ENCODE data around the gene RLF. TPM values are rescaled to one million over a fixed set of nuclear protein-coding genes. Genes with fewer than 3 reads are reported as not detected.
A peak's percentile ranks its signal among the peaks of the same experiment; 100 is the strongest.

The RLF gene
- 10 to 100 TPM in 2 of 3 donors, 1 to 10 TPM in 1; 9.0 to 12.3 (median 11.0) TPM for total RNA-seq

DNA sequence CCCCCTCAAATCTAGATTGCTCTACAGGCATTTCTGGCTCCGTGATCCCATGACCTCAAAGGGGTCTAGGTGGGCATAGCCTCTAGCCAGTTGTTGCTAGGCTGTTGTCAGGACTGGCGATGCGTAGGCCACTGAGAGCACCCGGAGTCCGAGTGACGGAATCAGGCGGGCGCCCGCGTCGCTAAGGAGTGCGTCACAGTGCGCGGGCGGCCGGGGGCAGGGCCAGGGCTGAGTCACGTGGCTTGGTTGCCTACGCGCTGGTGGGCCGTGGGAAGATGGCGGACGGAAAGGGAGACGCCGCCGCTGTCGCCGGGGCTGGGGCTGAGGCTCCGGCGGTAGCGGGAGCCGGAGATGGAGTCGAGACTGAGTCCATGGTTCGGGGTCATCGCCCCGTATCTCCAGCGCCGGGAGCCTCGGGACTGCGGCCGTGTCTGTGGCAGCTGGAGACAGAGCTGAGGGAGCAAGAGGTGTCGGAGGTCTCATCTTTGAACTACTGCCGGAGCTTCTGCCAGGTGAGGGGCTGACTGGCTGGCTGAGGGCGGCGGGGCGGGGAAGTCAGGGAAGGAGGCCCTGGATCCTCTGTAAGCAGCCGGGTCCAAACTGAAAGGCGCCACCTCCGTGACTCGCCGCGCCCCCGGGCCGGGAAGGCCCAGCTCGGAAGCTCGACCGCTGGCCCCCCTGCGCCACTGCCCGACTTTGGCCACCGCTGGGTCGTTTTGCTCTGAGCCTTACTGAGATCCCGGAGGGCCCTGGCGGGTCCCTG lies at the start of gene RLF:
Gene RLF, plus strand, starts transcription at position 263 of the 763 bp plus-strand sequence. Its CDS starts 13 bp downstream, at position 276.
- Mint-ChIP-seq H3K4me3 (no peak within 1 kb of the TSS), H3K4me1 (ENCODE audit: low read depth) (peaks cover 6% of the 10 kb centered on the region), H3K27me3 (ENCODE audit: low read depth) (no peaks in the 10 kb centered on the region), H3K9me3 (no peaks in the 10 kb centered on the region), H3K36me3 (ENCODE audit: insufficient read depth) (no peaks in the 10 kb centered on the region)
- ATAC-seq (peak; percentile 88 to 90), DNase-seq (peak; percentile 96)

DNA sequence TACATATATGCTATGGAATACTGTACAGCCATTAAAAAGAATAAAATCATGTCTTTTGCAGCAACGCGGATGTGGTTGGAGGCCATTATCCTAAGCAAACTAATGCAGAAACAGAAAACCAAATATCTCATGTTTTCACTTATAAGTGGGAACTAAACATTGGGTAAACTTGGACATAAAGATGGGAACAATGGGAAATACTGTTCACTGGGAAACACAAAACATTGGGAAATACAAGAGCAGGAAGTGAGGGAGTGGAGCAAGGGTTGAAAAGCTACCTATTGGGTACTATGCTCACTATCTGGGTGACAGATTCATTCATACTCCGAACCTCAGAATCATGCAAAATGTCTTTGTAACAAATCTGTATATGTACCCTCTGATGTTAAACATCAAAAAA lies 46.8 kb upstream of the RLF start:
- peaks cover 4% of the 10 kb centered on the region for H3K36me3 Mint-ChIP-seq (ENCODE audit: insufficient read depth)
- no peaks in the 10 kb centered on the region for H3K4me1 Mint-ChIP-seq (ENCODE audit: low read depth)
- H3K9me3 Mint-ChIP-seq: peaks cover 11% of the 10 kb centered on the region
- no peak for DNase-seq
- no peak for ATAC-seq
- H3K4me3 Mint-ChIP-seq: no peak overlapping the region
- peaks cover 18% of the 10 kb centered on the region for H3K27me3 Mint-ChIP-seq (ENCODE audit: low read depth)

DNA sequence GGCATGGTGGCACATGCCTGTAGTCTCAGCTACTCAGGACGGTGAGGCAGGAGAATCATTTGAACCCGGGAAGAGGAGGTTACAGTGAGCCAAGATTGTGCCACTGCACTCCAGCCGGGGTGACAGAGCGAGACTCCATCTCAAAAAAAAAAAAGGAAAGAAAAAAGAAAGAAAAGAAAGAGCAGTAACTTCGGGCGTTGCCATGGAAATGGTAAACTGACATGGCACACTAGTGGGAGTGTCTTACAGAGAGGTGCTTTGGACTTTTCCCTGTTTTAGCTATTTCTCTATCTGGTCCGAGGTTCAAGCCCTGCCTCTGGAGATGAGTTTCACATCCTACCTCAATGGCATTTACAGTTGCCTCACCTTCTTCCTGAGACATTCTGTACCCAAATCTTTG lies 41.1 kb upstream of the RLF start:
- no peaks in the 10 kb centered on the region for H3K9me3 Mint-ChIP-seq
- no peaks in the 10 kb centered on the region for H3K36me3 Mint-ChIP-seq (ENCODE audit: insufficient read depth)
- peaks cover 6% of the 10 kb centered on the region for H3K27me3 Mint-ChIP-seq (ENCODE audit: low read depth)
- H3K4me1 Mint-ChIP-seq (ENCODE audit: low read depth): no peaks in the 10 kb centered on the region
- ATAC-seq: no peak
- DNase-seq: no peak
- H3K4me3 Mint-ChIP-seq: no peak overlapping the region

GRCh38 chr1:40122855-40123254 lies 38.3 kb upstream of the RLF start:
- Mint-ChIP-seq H3K27me3 (ENCODE audit: low read depth) (peaks cover 3% of the 10 kb centered on the region), H3K4me1 (ENCODE audit: low read depth) (no peaks in the 10 kb centered on the region), H3K9me3 (no peaks in the 10 kb centered on the region), H3K4me3 (no peak overlapping the region), H3K36me3 (ENCODE audit: insufficient read depth) (no peaks in the 10 kb centered on the region)
- DNase-seq (no peak), ATAC-seq (no peak)

DNA sequence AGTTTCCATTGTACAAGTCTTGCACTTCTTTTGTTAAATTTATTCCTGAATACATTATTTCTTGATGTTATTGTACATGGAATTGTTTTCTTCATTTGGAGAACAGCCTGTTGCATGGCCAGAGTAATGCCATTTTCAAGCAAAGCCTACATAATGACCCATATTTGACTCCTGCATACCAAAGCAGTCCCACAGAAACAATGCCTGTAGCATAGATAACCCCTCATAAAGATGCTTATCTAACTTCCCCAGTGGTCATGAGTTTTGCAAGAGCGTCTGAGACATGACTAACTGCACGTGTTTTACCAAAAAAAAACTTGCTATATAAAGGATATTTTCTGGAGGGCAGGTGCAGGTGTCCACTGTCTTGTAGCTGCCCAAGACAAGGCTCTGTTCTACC lies 30.3 kb upstream of the RLF start:
- ATAC-seq (no peak), DNase-seq (no peak)
- Mint-ChIP-seq H3K36me3 (ENCODE audit: insufficient read depth) (no peaks in the 10 kb centered on the region), H3K9me3 (no peaks in the 10 kb centered on the region), H3K4me3 (no peak overlapping the region), H3K27me3 (ENCODE audit: low read depth) (peaks cover 8% of the 10 kb centered on the region), H3K4me1 (ENCODE audit: low read depth) (no peaks in the 10 kb centered on the region)

DNA sequence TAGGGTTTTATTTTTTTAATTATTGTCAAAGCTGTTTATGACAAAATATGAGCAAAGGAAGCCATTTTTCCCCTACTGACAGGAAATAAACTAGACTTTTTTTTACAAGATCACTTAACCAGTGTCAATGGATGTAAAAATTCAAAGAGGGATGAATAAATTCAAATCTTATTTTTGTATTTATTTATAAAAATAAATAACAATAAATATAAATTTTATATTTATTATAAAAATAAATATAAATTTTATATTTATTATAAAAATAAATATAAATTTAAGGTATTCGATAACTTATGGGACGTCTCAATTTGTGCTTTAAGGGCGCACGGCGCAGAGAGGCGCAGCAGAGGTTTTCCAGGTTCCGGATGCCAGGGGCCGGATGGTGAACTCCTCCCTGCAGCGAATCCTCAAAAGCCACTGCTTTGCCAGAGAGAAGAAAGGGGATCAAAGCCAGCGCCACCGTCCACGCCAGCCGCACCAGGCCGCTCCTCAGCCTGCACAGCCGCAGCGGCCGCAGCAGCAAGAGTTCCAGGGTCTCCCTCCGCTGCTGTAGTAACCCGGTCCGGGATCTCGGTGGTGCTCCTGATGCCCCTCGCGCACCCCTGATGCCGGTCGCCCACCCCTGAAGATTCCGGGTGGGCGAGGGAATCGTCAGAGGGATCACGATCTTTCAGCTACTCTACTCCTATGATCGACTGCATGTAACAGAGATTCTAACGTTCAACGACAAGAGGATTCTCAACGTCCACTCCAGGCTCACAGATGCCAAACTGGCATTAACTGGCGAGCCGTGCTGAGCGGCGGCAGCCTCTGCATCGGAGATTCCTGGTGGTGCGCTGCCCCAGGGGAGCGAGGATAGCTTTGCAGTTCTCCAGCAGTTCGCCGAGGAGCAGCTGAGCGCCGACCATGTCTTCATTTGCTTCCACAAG lies 28.5 kb upstream of the RLF start:
- no peak for ATAC-seq
- Mint-ChIP-seq H3K27me3 (ENCODE audit: low read depth) (peaks cover 8% of the 10 kb centered on the region), H3K4me3 (no peak overlapping the region), H3K4me1 (ENCODE audit: low read depth) (no peaks in the 10 kb centered on the region), H3K9me3 (no peaks in the 10 kb centered on the region), H3K36me3 (ENCODE audit: insufficient read depth) (no peaks in the 10 kb centered on the region)
- DNase-seq: no peak

GRCh38 chr1:40133312-40133665 lies 27.9 kb upstream of the RLF start:
- DNase-seq (no peak), ATAC-seq (no peak)
- Mint-ChIP-seq H3K9me3 (no peaks in the 10 kb centered on the region), H3K4me1 (ENCODE audit: low read depth) (no peaks in the 10 kb centered on the region), H3K27me3 (ENCODE audit: low read depth) (peaks cover 8% of the 10 kb centered on the region), H3K36me3 (ENCODE audit: insufficient read depth) (no peaks in the 10 kb centered on the region), H3K4me3 (no peak overlapping the region)

GRCh38 chr1:40133839-40134238 lies 27.3 kb upstream of the RLF start:
- peaks cover 7% of the 10 kb centered on the region for H3K27me3 Mint-ChIP-seq (ENCODE audit: low read depth)
- no peaks in the 10 kb centered on the region for H3K9me3 Mint-ChIP-seq
- no peak for DNase-seq
- H3K36me3 Mint-ChIP-seq (ENCODE audit: insufficient read depth): no peaks in the 10 kb centered on the region
- no peak overlapping the region for H3K4me3 Mint-ChIP-seq
- H3K4me1 Mint-ChIP-seq (ENCODE audit: low read depth): no peaks in the 10 kb centered on the region
- no peak for ATAC-seq

GRCh38 chr1:40140211-40140973 lies 20.8 kb upstream of the RLF start:
- no peak for DNase-seq
- H3K4me1 Mint-ChIP-seq (ENCODE audit: low read depth): peaks cover 6% of the 10 kb centered on the region
- H3K4me3 Mint-ChIP-seq: no peak overlapping the region
- H3K27me3 Mint-ChIP-seq (ENCODE audit: low read depth): peaks cover 10% of the 10 kb centered on the region
- no peaks in the 10 kb centered on the region for H3K36me3 Mint-ChIP-seq (ENCODE audit: insufficient read depth)
- H3K9me3 Mint-ChIP-seq: no peaks in the 10 kb centered on the region
- no peak for ATAC-seq

DNA sequence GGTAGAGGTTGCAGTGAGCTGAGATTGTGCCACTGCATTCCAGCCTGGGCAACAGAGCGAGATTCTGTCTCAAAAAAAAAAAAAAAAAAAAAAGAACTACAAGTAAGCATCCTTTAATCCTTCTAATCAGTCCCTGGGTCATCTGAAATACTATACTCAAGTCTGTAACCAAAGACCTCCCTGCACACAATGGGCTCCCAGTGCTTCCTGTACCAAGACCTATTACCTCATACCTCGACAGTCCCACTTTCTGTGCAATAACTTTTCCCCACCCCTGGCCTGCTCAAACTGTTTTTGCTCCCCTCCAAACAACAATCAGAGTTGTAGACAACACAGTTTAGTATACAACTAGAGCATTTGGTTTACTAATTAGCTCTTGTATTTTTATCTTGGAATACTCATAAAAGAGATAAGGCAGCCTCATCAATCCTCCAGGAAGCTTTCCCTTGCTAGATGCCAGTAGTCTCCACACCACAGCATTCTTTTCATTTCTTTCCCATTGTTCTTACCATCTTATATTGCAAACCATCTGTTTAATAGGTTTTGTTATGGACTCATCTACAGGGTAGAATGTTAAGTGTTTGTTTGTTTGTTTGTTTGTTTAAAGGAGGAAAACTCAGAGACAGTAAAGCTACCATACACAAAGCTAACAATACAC lies 19.2 kb upstream of the RLF start:
- H3K9me3 Mint-ChIP-seq: no peaks in the 10 kb centered on the region
- no peak overlapping the region for H3K4me3 Mint-ChIP-seq
- H3K36me3 Mint-ChIP-seq (ENCODE audit: insufficient read depth): no peaks in the 10 kb centered on the region
- peaks cover 6% of the 10 kb centered on the region for H3K4me1 Mint-ChIP-seq (ENCODE audit: low read depth)
- DNase-seq: no peak
- ATAC-seq: no peak
- H3K27me3 Mint-ChIP-seq (ENCODE audit: low read depth): peaks cover 15% of the 10 kb centered on the region

- no peak overlapping the region for H3K4me3 Mint-ChIP-seq
Measured at GRCh38 chr1:40143891-40144575, 17.2 kb upstream of the RLF start.

DNA sequence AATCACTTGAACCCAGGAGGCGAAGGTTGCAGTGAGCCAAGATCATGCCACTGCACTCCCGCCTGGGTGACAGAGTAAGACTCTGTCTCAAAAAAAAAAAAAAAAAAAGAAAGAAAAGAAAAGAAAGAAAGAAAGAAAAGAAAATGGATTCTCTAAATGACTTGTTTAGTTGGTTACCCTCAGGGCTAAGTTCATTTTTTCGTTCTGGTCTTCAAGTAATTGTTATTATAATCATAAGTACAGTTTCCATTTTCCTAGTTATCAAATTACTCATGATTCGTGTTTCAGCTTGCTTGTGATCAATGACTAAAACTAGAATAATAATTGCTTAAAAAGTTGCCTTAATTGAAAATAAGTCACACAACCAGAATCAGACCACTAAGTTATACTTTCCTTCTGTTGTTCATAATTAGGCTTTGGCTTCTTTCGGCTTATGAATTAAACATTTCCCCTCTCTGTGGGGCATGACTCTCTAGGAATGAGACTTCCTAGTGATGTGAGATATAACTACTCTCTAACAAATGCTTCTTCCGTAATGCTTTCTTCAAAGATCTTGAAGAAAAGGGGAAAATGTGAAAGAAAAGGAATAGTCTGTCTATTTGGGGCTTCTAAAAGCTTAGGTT lies 9.6 kb upstream of the RLF start:
- H3K4me1 Mint-ChIP-seq (ENCODE audit: low read depth): peaks cover 11% of the 10 kb centered on the region
- ATAC-seq (peak in 1 of 2 donors; percentile 37), DNase-seq (no peak)
- H3K4me3 Mint-ChIP-seq: no peak overlapping the region
- no peaks in the 10 kb centered on the region for H3K36me3 Mint-ChIP-seq (ENCODE audit: insufficient read depth)
- H3K27me3 Mint-ChIP-seq (ENCODE audit: low read depth): peaks cover 9% of the 10 kb centered on the region
- H3K9me3 Mint-ChIP-seq: no peaks in the 10 kb centered on the region

More at GRCh38 chr1:40143891-40144575, 17.2 kb upstream of the RLF start:
- DNase-seq (peak; percentile 39), ATAC-seq (peak; percentile 84 to 87)
- Mint-ChIP-seq H3K27me3 (ENCODE audit: low read depth) (peaks cover 22% of the 10 kb centered on the region), H3K4me1 (ENCODE audit: low read depth) (peaks cover 6% of the 10 kb centered on the region), H3K9me3 (no peaks in the 10 kb centered on the region), H3K36me3 (ENCODE audit: insufficient read depth) (no peaks in the 10 kb centered on the region)
